ENCODE data around the gene TCF21.

DNA sequence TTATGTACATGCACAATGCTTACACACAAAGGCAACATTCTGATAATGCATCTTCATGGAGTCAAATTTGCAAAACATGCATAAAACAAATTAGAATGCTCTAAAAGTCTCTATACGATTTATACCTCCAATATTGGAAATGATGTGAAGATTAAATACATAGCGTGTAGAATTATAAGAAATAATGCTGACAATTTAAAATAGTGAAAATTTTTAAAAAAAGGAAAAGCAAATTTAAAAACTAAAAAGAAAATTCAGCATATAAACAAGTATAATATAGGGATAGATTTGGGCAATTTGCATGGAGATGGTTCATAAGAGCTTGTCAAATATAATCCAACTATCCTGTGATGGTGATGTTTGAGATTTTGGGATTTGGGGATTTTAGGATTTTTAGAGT is 14.9 kb downstream of the TCF21 start:
- no peak for TF ChIP-seq GABPA (IDR thresholded peaks at IDR 0.05; ENCODE audit: low read depth)
- TF ChIP-seq RELA (IDR thresholded peaks at IDR 0.05; ENCODE audit: borderline replicate concordance, partially characterized antibody): no peak
- TF ChIP-seq, protein P1, sequence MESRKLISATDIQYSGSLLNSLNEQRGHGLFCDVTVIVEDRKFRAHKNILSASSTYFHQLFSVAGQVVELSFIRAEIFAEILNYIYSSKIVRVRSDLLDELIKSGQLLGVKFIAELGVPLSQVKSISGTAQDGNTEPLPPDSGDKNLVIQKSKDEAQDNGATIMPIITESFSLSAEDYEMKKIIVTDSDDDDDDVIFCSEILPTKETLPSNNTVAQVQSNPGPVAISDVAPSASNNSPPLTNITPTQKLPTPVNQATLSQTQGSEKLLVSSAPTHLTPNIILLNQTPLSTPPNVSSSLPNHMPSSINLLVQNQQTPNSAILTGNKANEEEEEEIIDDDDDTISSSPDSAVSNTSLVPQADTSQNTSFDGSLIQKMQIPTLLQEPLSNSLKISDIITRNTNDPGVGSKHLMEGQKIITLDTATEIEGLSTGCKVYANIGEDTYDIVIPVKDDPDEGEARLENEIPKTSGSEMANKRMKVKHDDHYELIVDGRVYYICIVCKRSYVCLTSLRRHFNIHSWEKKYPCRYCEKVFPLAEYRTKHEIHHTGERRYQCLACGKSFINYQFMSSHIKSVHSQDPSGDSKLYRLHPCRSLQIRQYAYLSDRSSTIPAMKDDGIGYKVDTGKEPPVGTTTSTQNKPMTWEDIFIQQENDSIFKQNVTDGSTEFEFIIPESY (IDR thresholded peaks at IDR 0.05): no peak
- TF ChIP-seq, protein P2, sequence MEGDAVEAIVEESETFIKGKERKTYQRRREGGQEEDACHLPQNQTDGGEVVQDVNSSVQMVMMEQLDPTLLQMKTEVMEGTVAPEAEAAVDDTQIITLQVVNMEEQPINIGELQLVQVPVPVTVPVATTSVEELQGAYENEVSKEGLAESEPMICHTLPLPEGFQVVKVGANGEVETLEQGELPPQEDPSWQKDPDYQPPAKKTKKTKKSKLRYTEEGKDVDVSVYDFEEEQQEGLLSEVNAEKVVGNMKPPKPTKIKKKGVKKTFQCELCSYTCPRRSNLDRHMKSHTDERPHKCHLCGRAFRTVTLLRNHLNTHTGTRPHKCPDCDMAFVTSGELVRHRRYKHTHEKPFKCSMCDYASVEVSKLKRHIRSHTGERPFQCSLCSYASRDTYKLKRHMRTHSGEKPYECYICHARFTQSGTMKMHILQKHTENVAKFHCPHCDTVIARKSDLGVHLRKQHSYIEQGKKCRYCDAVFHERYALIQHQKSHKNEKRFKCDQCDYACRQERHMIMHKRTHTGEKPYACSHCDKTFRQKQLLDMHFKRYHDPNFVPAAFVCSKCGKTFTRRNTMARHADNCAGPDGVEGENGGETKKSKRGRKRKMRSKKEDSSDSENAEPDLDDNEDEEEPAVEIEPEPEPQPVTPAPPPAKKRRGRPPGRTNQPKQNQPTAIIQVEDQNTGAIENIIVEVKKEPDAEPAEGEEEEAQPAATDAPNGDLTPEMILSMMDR (IDR thresholded peaks at IDR 0.05 in 2 of 3, conservative IDR thresholded peaks at IDR 0.05 in 1 of 3; ENCODE audit: control insufficient read depth in 2 of 3, extremely low read depth in 1 of 3, insufficient read depth in 1 of 3, low read depth in 3 of 3, low read length in 3 of 3): no peak
- TF ChIP-seq TAF1 (IDR thresholded peaks at IDR 0.05; ENCODE audit: borderline replicate concordance, low read depth, low read length): no peak
- TF ChIP-seq, protein P3, sequence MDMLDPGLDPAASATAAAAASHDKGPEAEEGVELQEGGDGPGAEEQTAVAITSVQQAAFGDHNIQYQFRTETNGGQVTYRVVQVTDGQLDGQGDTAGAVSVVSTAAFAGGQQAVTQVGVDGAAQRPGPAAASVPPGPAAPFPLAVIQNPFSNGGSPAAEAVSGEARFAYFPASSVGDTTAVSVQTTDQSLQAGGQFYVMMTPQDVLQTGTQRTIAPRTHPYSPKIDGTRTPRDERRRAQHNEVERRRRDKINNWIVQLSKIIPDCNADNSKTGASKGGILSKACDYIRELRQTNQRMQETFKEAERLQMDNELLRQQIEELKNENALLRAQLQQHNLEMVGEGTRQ (IDR thresholded peaks at IDR 0.05; ENCODE audit: borderline replicate concordance, low read depth, low read length): no peak
- TF ChIP-seq, protein P4, sequence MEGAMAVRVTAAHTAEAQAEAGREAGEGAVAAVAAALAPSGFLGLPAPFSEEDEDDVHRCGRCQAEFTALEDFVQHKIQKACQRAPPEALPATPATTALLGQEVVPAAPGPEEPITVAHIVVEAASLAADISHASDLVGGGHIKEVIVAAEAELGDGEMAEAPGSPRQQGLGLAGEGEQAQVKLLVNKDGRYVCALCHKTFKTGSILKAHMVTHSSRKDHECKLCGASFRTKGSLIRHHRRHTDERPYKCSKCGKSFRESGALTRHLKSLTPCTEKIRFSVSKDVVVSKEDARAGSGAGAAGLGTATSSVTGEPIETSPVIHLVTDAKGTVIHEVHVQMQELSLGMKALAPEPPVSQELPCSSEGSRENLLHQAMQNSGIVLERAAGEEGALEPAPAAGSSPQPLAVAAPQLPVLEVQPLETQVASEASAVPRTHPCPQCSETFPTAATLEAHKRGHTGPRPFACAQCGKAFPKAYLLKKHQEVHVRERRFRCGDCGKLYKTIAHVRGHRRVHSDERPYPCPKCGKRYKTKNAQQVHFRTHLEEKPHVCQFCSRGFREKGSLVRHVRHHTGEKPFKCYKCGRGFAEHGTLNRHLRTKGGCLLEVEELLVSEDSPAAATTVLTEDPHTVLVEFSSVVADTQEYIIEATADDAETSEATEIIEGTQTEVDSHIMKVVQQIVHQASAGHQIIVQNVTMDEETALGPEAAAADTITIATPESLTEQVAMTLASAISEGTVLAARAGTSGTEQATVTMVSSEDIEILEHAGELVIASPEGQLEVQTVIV (IDR thresholded peaks at IDR 0.05; ENCODE audit: borderline replicate concordance, partially characterized antibody): no peak
- TF ChIP-seq, protein P5, sequence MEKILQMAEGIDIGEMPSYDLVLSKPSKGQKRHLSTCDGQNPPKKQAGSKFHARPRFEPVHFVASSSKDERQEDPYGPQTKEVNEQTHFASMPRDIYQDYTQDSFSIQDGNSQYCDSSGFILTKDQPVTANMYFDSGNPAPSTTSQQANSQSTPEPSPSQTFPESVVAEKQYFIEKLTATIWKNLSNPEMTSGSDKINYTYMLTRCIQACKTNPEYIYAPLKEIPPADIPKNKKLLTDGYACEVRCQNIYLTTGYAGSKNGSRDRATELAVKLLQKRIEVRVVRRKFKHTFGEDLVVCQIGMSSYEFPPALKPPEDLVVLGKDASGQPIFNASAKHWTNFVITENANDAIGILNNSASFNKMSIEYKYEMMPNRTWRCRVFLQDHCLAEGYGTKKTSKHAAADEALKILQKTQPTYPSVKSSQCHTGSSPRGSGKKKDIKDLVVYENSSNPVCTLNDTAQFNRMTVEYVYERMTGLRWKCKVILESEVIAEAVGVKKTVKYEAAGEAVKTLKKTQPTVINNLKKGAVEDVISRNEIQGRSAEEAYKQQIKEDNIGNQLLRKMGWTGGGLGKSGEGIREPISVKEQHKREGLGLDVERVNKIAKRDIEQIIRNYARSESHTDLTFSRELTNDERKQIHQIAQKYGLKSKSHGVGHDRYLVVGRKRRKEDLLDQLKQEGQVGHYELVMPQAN (conservative IDR thresholded peaks at IDR 0.05): no peak

Measured in GM12878 (cell line).